GM12878 (cell line): ENCODE data around the gene CROCC.

Experiments used
- BACH1 ChIP-seq: fragments of 450-650 bp; IDR thresholded peaks from 2 replicates; pipeline ENCODE4 v1.6.1; 2017; ENCODE audit warnings: mild to moderate bottlenecking, borderline replicate concordance
- BCLAF1 ChIP-seq: fragments of 450-650 bp; IDR thresholded peaks from 2 replicates; pipeline ENCODE4 v1.6.1; 2017; ENCODE audit warnings: antibody characterized with exemption, mild to moderate bottlenecking, moderate library complexity
- CTCF ChIP-seq, 3 experiments: IDR thresholded peaks in 2 of 3; conservative IDR thresholded peaks in 1 of 3; 2 replicates each; pipeline ENCODE4 v1.5.1; 2011; ENCODE audit warnings: low read depth in 3 of 3, low read length in 3 of 3, mild to moderate bottlenecking in 3 of 3, control low read depth in 2 of 3, moderate library complexity in 2 of 3, inconsistent platforms in 1 of 3, mixed read lengths in 1 of 3; ENCODE audit not compliant: control insufficient read depth in 2 of 3, insufficient read depth in 1 of 3; ENCODE audit errors: extremely low read depth in 1 of 3
- CUX1 ChIP-seq: IDR thresholded peaks from 2 replicates; pipeline ENCODE4 v1.6.1; 2012; ENCODE audit warnings: improper control_type of control experiment, low read depth, low read length; ENCODE audit not compliant: insufficient replicate concordance
- EP300 ChIP-seq, 2 experiments: fragments of 150-350 bp in 1 of 2; IDR thresholded peaks; 2 replicates each; pipeline ENCODE4 v1.6.1; 2011 to 2012; ENCODE audit warnings: low read depth in 2 of 2, low read length in 2 of 2, borderline replicate concordance in 1 of 2, improper control_type of control experiment in 1 of 2, inconsistent platforms in 1 of 2; ENCODE audit not compliant: control insufficient read depth in 1 of 2
- ETV6 ChIP-seq, 2 experiments: fragments of 450-650 bp in 1 of 2; IDR thresholded peaks in 1 of 2; conservative IDR thresholded peaks in 1 of 2; 2 replicates each; pipeline ENCODE4 v1.6.1; 2014; ENCODE audit warnings: antibody characterized with exemption in 1 of 2, borderline replicate concordance in 1 of 2, low read depth in 1 of 2, mild to moderate bottlenecking in 1 of 2, moderate library complexity in 1 of 2
- EZH2 ChIP-seq: IDR thresholded peaks from 2 replicates; pipeline ENCODE4 v1.6.1; 2012; ENCODE audit warnings: low read depth, mild to moderate bottlenecking, control low read depth, inconsistent platforms, low read length, borderline replicate concordance; ENCODE audit not compliant: control insufficient read depth
- FOXM1 ChIP-seq: IDR thresholded peaks from 2 replicates; pipeline ENCODE4 v1.6.1; 2012; ENCODE audit warnings: low read depth, mild to moderate bottlenecking, inconsistent platforms, low read length, moderate library complexity
- REST ChIP-seq: IDR thresholded peaks from 2 replicates; pipeline ENCODE4 v1.6.1; 2012; ENCODE audit warnings: mild to moderate bottlenecking, low read depth, low read length
- YY1 ChIP-seq: IDR thresholded peaks from 2 replicates; pipeline ENCODE4 v1.6.1; 2011; ENCODE audit warnings: low read depth, mild to moderate bottlenecking, low read length
- ZBTB11 ChIP-seq: fragments of 450-650 bp; formaldehyde crosslinking; IDR thresholded peaks from 2 replicates; pipeline ENCODE4 v1.5.0; 2022; ENCODE audit warnings: mild to moderate bottlenecking, missing genetic modification characterization

GRCh38 chr1:16938351-16939321 lies 16.9 kb downstream of the CROCC start:
- TF ChIP-seq EP300 (IDR thresholded peaks at IDR 0.05; ENCODE audit: borderline replicate concordance in 1 of 2, control insufficient read depth in 1 of 2, low read depth in 2 of 2, low read length in 2 of 2) (no peak), EZH2 (no peak), REST (no peak), ZBTB11 (CRISPR knock-in tag) (no peak), CUX1 (no peak), CTCF (IDR thresholded peaks at IDR 0.05 in 2 of 3, conservative IDR thresholded peaks at IDR 0.05 in 1 of 3; ENCODE audit: control insufficient read depth in 2 of 3, extremely low read depth in 1 of 3, insufficient read depth in 1 of 3, low read depth in 3 of 3, low read length in 3 of 3) (no peak), ETV6 (conservative IDR thresholded peaks at IDR 0.05 in 1 of 2, IDR thresholded peaks at IDR 0.05 in 1 of 2; ENCODE audit: borderline replicate concordance in 1 of 2, low read depth in 1 of 2) (no peak), BCLAF1 (no peak), FOXM1 (no peak), YY1 (no peak), BACH1 (no peak)
